NT2/D1 (cell line): ENCODE results near the gene LARGE1.

Experiments
- SUZ12 ChIP-seq: IDR thresholded peaks from 2 replicates; pipeline ENCODE4 v1.6.1; 2011; ENCODE audit not compliant: insufficient read length, insufficient read depth; ENCODE audit errors: extremely low read depth
- YY1 ChIP-seq: IDR thresholded peaks from 2 replicates; pipeline ENCODE4 v1.6.1; 2011; ENCODE audit not compliant: insufficient read length, insufficient read depth
- ZNF274 ChIP-seq: IDR thresholded peaks from 2 replicates; pipeline ENCODE4 v1.6.1; 2011; ENCODE audit warnings: mild to moderate bottlenecking, low read depth, low read length

DNA sequence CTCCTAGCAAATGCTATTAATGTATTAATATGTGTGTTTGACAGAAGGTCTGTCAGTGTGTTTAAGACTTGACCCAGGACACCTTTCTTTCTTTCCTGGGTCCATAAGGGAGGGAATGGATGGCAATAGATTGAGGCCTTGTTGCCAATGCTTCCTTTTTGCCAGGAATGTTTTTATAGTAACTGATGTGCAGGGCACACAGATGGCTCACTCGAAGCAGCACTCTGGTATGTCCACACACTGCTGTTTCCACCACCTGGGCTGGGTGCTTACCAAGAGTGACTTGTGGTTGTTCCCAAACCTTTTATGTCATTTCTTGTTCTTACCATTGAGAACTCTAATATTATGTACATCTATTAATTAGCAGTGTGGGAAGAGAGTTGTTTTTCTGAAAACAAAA lies 465.2 kb downstream of the LARGE1 start:
- TF ChIP-seq YY1 (no peak), ZNF274 (no peak), SUZ12 (no peak)
